Kidney capillary endothelial cell (primary cell): ENCODE results near the gene NECAB2.

Source experiments
- DNase-seq: peaks from one replicate; pipeline ENCODE4 v3.0.0-alpha.2; 2018; ENCODE audit warnings: low spot score

NECAB2 gene

GRCh38 chr16:83967091-83967490 is 953 bp upstream of the NECAB2 start:
- no peak for DNase-seq

DNA sequence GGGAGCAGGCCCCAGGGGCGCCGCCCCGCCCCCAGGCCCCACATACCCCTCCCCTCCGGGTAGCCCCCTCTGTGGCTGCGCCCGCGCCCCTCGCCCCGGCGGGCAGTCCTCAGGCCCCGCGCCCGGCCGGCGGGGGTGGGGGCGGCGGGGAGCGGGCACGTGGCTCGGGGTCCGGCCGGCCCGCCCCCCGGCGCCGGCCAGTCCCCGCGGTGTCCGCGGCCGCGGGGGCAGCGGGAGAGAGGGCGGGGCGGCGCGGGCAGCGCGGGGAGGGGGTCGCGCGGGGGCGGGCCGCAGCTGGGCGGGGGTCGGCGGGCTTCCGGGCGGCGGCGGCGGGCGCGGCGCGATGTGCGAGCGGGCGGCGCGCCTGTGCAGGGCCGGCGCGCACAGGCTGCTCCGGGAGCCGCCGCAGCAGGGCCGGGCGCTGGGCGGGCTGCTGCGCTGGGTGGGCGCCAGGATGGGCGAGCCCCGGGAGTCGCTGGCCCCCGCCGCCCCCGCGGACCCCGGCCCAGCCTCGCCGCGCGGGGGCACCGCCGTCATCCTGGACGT is 335 bp downstream of the NECAB2 start:
- DNase-seq, result no peak

DNA sequence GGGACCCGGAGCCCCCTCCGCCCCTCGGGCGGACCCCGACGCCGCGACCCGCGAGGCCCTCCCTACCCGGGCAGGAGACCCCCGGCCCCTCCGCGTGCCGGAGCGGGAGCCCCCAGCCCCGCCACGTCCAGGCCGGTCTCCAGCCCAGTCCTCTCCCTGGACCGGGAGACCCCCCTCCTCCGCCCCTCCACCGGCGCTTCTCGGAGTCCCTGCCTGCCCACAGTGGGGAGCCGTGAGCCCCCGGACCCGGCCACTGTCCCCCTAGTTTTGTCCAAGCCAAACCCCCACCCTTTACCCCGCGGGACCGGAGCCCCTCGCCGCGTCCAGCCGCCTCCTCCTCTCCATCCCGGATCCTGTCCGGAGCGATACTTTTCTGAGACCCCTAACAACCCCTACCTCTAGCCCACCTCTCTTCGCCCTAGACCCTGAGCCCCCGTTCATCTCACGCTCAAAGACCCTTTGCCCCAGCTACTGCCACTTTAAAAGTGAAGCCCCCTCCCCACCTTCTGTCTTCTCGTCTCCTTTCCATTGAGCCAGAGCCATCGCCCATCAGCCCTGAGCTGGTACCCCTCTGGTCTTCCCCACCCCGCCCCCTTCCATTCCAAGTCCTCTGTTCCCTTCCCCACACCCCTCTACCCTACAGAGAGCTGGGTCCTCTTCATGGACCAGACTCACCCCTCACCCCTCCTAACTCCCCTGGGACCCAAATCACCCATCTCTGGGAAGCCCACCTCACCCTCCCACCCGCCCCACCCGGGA is 1.0 kb downstream of the NECAB2 start:
- no peak for DNase-seq

GRCh38 chr16:83969771-83970429 is 1.9 kb downstream of the NECAB2 start:
- DNase-seq, result no peak

- DNase-seq, result no peak
Observed at GRCh38 chr16:83970430-83970815, 2.4 kb downstream of the NECAB2 start.

DNA sequence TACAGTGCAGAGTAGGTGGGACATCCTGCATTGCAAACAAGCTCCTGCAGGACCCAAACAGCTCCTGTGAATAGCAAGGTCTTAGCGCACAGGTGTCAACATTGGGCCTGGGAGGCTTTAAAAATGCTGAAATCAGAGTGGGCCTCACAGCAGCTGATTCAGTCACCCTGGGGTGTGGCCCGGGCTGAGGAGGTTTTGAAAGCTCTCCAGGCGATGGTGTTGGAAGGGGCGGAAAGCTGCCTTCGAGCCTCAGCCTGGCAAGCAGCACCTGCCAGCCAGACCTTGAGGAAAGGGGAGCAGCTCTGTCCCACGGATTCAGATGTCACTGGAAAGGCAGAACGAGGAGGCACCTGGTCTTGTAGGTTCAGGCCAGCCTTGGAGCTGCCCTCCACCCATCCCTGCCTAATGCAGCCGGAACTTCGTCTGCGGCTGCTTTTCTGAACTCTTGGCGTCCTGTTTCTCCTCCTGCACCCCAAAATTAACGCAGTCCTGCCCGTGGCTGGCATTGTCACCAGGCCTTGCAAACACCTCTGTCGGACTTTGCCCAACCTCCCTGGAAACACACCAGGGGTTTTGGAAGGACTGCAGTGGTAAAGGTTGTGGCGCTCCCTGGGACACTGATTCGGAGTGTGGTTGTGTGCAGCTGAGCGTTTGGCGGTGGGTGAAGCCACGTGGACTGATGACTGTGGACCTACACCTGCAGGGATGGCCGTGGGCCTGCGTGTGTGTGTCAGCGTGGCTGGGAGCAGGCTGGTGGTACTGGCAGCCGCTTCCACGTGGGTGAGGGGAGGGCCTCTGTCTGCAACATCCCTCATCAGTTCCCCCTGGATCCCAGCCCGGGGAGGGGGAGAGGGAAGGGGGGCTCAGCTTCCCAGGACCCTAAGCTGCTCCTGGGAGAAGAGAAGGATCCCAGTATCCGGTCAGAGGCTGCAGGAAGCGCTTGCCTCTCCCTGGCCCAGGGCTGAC is 3.4 kb downstream of the NECAB2 start:
- DNase-seq, result no peak

- no peak for DNase-seq
Observed at GRCh38 chr16:83972256-83973008, 4.4 kb downstream of the NECAB2 start.

- no peak for DNase-seq
Observed at GRCh38 chr16:83973077-83973476, 5.0 kb downstream of the NECAB2 start.

GRCh38 chr16:83973581-83974385 is 5.7 kb downstream of the NECAB2 start:
- no peak for DNase-seq

- DNase-seq, result no peak
Observed at GRCh38 chr16:83974475-83974874, 6.4 kb downstream of the NECAB2 start.

DNA sequence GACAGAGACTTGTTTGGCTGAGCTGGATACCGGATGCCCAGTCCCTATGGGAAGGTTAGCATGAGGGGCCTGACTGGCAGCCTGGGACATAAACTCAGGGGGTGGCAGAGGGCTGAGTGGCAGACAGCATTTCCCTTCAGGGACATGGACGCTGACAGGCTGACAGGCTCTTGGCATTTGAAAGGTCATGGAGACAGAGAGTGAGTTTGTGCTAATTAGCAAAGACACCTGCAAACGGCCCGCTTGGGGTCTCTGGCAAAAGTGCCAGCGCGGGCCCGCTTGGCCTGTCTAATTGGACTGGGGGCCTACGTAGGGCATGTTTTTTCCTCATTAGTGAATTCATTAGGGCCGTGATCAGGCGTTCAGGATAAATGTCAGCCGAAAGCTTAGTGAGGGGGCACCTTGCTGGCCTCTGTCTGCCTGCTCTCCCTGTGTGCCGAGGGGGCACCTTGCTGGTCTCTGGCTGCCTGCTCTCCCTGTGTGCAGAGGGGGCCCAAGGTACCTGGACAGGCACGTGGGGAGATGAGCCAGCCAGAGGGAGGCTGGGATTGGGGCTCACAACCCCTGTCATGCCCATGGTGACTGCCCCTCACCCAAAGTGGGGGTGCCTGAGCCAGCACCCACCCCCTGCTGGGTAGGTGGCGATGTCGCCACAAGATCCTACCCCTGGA is 7.7 kb downstream of the NECAB2 start:
- DNase-seq, result no peak

DNA sequence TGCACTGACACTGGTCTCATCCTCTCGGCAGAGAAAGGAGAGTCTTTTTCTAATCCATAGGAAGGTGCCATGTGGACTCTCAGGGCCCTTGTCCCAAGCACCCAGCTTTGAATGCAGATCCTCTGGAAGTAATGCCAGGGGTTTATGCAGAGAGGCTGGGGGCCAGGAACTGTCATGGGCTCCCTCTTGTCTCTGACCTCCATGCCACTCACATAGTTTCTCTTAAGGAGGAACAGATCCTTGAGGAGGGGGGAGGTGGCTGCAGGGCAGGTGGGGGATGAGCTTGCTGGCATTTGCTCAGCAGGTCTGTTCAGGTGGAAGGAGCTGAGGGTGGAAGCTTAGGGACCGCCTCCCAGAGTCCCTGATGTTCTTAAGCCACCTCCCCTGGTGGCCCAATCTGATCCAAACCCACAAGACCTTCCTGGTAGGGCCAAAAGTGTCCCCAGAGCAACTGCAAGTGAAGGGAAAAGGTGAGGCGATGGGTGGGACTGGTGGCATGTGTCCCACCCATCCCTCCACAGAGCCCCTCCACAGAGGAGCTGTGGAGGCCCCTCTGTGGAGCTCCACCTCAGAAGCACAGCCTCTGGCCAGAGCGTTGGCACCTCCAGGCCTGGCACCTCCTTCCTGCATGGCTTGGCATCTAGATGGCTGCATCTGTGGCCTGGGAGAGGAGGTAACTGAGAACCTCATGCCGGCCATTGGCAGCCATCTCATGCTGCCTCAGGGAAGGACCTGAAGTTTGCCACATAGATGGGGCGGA is 9.2 kb downstream of the NECAB2 start:
- DNase-seq, result no peak

GRCh38 chr16:83978401-83978904 is 10.4 kb downstream of the NECAB2 start:
- no peak for DNase-seq

GRCh38 chr16:83979441-83979840 is 11.4 kb downstream of the NECAB2 start:
- DNase-seq, result no peak

DNA sequence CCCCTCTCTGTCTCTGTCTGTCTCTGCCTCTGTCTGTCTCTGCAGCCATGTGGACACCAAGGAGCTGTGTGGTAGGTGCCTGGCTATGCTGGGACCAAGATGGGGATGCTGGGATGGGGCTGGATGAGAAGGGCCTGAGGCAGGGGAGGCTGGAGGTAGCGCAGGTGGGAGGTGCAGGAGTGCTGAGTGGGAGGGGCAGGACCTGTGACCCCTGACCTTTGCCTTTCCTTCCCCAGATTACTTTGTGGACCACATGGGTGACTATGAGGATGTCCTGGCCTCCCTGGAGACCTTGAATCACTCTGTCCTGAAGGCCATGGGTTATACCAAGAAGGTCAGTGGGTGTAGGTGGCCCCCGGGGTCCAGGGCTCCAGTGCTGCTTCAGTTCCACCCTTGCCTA is 12.8 kb downstream of the NECAB2 start:
- no peak for DNase-seq

GRCh38 chr16:83981799-83982198 is 13.8 kb downstream of the NECAB2 start:
- no peak for DNase-seq

GRCh38 chr16:83983491-83983890 is 15.4 kb downstream of the NECAB2 start:
- DNase-seq, result no peak

DNA sequence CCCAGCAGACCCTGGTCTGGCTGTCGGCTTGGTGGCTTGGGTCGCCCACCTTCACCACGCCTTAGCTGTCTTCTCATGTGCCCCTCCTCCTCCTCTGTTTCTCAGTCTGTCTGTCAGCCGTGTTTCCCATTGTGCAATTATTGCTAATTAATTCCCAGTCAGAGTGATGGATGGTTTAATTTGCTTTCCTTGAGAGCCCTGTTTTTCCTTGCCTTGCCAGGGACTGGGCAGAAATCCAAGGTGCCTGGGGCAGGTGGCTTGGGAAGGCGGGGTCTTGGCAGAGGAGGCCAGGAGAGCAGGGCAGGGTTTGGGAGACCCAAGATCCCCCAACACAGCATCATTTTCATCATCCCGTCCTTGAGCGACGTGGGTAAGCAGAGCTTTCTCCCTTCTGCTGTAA is 21.3 kb downstream of the NECAB2 start:
- no peak for DNase-seq

DNA sequence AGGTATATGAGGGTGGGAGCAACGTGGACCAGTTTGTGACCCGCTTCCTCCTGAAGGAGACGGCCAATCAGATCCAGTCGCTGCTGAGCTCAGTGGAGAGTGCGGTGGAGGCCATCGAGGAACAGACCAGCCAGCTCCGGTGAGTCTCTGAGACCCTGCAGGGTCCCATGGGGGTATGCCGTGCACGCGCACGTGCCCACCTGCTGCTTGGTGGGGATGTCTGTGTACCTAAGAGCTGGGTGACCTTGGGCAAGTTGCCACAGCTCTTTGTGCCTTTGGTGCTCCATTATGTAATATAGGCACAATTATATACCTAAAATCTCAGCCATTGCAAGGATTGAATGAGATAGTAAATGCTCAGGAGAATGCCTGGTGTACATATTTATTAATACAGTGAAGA is 22.4 kb downstream of the NECAB2 start:
- no peak for DNase-seq
